Lower leg skin (tissue), 4 donors: ENCODE data around the gene GHRHR. TPM values are rescaled to one million over a fixed set of nuclear protein-coding genes. Genes with fewer than 3 reads are reported as not detected.

Source experiments
- DNase-seq, 2 donors: peaks; one replicate each; pipeline ENCODE4 v3.0.0-alpha.2; 2019; ENCODE audit warnings: low spot score in 2 of 2
- H3K4me3 ChIP-seq: fragments of 200-600 bp; sonication (generic); 2 replicates; pipeline ENCODE4 v1.5.1; 2017; ENCODE audit warnings: mild to moderate bottlenecking, low read depth; ENCODE audit not compliant: poor library complexity, severe bottlenecking
- POLR2A ChIP-seq, 2 donors: fragments of 450-650 bp; IDR thresholded peaks; one replicate each; pipeline ENCODE4 v1.6.1; 2016 to 2017; ENCODE audit warnings: antibody characterized with exemption in 2 of 2, mild to moderate bottlenecking in 1 of 2, moderate library complexity in 1 of 2
- WGBS, 2 donors: methylation state at CpG; one replicate each; pipeline ENCODE4 v1.1.5; 2018; 5-methylcytosine and 5-hydroxymethylcytosine counted together
- intact Hi-C: fragments of 100-400 bp; cut with DNase I; formaldehyde crosslinking; loops from one replicate; pipeline ENCODE4 v1.15.0; 2023; ENCODE audit warnings: low total_unique reads
- total RNA-seq, 4 donors: library from RNA; depleted of rRNA; stranded (reverse); fragments of >200 nt; gene quantifications; one replicate each; pipeline ENCODE4 v1.1.0, GENCODE V29; 2016
- TF ChIP-seq, protein P1 (sequence below), 3 donors: fragments of 450-650 bp; IDR thresholded peaks; one replicate each; pipeline ENCODE4 v1.5.1; 2016; ENCODE audit warnings: antibody characterized with exemption in 3 of 3, mild to moderate bottlenecking in 3 of 3, moderate library complexity in 2 of 3

GHRHR gene
- total RNA-seq, 4 donors from 2014 or later, result not detected

DNA sequence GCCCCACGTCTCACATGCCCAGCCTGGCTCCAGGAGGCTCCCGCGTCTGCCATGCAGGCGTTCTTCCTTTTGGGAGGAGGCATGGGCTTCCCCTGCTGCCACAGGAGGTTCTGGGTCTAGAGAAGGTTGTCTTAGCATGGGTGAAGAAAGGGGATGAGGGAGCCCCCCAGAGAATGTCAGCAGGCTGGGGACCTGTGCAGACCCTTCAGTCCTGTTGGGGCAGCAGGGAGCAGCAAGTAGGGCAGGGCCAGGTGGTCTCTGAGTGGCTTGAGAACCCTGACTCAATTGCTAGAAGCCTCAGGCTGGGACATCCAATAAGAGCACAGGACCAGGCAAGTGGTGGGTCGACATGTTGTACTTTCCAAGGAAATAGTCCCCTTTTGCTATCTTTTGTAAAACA lies 54.0 kb downstream of the GHRHR start:
- no peak for DNase-seq
- H3K4me3 ChIP-seq, result no peak overlapping the region
- intact Hi-C loops, result no loop called here
- 78 to 92% methylated on average over 5 of the region's 5 CpGs for WGBS, 2 donors
- TF ChIP-seq POLR2A (IDR thresholded peaks at IDR 0.05), result no peak
- TF ChIP-seq, protein P1, sequence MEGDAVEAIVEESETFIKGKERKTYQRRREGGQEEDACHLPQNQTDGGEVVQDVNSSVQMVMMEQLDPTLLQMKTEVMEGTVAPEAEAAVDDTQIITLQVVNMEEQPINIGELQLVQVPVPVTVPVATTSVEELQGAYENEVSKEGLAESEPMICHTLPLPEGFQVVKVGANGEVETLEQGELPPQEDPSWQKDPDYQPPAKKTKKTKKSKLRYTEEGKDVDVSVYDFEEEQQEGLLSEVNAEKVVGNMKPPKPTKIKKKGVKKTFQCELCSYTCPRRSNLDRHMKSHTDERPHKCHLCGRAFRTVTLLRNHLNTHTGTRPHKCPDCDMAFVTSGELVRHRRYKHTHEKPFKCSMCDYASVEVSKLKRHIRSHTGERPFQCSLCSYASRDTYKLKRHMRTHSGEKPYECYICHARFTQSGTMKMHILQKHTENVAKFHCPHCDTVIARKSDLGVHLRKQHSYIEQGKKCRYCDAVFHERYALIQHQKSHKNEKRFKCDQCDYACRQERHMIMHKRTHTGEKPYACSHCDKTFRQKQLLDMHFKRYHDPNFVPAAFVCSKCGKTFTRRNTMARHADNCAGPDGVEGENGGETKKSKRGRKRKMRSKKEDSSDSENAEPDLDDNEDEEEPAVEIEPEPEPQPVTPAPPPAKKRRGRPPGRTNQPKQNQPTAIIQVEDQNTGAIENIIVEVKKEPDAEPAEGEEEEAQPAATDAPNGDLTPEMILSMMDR (IDR thresholded peaks at IDR 0.05), result no peak

DNA sequence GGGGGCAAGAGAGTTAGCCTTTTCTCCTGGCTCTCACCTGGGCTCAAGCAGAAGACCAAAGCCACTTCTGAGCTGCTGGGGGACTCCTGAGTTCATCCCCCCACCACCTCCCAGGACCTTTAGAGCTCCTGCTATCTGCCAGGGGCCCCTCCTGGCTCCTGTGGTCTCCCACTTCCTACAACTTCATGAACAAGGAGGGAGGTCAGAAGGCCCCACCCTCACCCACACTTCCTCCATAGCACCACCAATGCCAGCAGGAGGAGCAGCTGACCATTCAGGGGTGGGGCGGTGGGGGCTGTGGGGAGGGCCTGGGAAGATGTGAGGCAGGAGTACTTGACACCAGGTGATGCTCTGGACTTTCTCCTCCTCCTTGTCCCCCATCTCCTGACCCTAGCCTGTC lies 55.8 kb downstream of the GHRHR start:
- 75 to 100% methylated on average over 1 of the region's 1 CpG for whole genome bisulfite sequencing, 2 donors
- intact Hi-C loops, result no loop called here
- no peak for DNase-seq
- TF ChIP-seq, protein P1 (IDR thresholded peaks at IDR 0.05), result no peak
- TF ChIP-seq POLR2A (IDR thresholded peaks at IDR 0.05), result no peak
- no peak overlapping the region for H3K4me3 ChIP-seq

DNA sequence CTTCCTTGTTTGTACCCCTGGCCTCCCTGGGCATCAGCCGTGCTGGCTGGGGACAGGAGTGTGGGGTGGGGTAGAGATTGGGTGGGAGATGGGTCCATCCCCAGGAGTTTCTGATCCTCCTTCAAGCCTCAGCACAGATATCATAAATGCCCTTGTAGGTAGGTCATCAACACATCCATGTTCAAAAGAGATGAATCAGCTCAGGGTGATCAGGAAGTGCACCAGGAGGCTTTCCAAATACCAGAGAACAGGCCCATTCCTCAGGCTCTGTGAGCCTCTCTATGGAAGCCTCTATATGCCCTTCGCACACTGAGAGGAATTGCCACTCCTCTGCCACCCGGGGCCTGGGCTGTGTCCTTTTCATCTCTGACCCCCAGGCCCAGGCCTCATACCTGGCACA lies 56.4 kb downstream of the GHRHR start:
- TF ChIP-seq, protein P1 (IDR thresholded peaks at IDR 0.05), result no peak
- no peak for TF ChIP-seq POLR2A (IDR thresholded peaks at IDR 0.05)
- H3K4me3 ChIP-seq, result no peak overlapping the region
- 81 to 89% methylated on average over 3 of the region's 3 CpGs for WGBS, 2 donors
- no peak for DNase-seq
- intact Hi-C loops, result no loop called here

DNA sequence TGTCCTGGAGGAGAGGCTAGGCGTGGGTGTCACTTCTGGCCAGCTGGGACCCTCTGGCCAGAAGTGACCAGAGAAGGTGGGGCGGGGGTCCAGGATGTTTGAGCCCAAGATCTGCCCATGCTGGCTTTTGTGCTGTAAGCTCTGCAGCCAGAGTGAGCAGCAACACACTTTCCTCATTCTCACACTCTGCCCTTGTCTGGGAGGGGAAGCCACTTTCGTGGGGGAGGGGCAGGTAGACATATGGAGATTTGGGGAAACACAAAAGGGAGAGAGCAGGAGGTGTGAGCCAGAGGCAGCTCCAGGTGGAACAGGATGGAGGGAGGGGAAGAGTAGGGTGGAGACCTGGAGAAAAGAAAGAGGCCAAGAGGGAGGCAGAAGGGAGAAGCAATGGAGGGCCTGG lies 56.9 kb downstream of the GHRHR start:
- 72 to 85% methylated on average over 3 of the region's 3 CpGs for WGBS, 2 donors
- intact Hi-C loops, result no loop called here
- DNase-seq, result no peak
- TF ChIP-seq, protein P1 (IDR thresholded peaks at IDR 0.05), result no peak
- no peak for TF ChIP-seq POLR2A (IDR thresholded peaks at IDR 0.05)
- H3K4me3 ChIP-seq, result no peak overlapping the region

DNA sequence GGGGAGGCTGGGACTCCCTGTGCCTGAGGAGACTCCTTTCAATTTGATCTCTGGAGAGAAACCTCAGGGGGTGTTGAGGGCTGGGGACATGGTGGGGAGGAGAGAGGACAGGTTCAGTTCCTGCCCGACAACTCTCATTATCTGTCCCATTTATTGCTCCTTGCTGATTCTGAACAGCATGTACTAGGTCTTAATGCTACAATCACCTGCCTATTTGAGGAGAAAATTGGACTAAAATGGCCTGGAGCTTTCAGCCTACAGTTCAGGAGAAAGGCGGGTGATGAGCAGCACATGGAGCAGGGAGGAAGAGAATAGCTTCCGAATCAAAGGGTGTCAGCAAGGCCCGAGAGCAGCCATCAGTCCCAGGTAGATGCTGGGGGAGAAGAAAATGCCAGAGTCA lies 58.4 kb downstream of the GHRHR start:
- DNase-seq, result no peak
- WGBS, 2 donors, result 84 to 88% methylated on average over 4 of the region's 4 CpGs
- intact Hi-C loops, result no loop called here
- TF ChIP-seq POLR2A (IDR thresholded peaks at IDR 0.05), result no peak
- TF ChIP-seq, protein P1 (IDR thresholded peaks at IDR 0.05), result no peak
- H3K4me3 ChIP-seq, result no peak overlapping the region

DNA sequence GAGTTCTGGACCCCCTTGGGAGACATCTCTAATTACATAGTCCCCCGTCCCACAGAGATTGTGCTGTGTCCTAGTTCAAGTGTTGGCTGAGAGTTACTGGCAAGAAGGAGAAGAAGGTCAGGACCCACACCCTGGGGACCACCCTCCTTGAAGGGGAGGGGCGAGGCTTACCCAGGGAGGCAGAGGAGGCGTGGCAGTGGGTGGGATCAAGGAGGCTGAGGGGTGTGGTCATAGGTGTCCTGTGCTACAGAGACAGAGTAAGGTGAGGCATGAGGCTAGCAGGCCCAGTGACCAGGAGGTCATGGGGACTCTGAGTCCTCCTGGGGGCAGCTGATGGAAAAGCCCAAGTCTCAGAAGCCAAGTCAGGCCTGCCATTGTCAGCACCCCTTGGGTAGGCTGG lies 59.0 kb downstream of the GHRHR start:
- no peak for DNase-seq
- intact Hi-C loops, result no loop called here
- 84 to 88% methylated on average over 3 of the region's 3 CpGs for WGBS, 2 donors
- TF ChIP-seq POLR2A (IDR thresholded peaks at IDR 0.05), result no peak
- TF ChIP-seq, protein P1 (IDR thresholded peaks at IDR 0.05), result no peak
- H3K4me3 ChIP-seq, result no peak overlapping the region
